HEK293T (cell line): ENCODE data around the gene HDAC11.

ENCODE experiments used
- BHLHE40 ChIP-seq: fragments of 450-650 bp; IDR thresholded peaks from 2 replicates; pipeline ENCODE4 v1.6.1; 2016; ENCODE audit warnings: mild to moderate bottlenecking, moderate library complexity, borderline replicate concordance
- ELF4 ChIP-seq: fragments of 450-650 bp; IDR thresholded peaks from 2 replicates; pipeline ENCODE4 v1.6.1; 2017; ENCODE audit warnings: antibody characterized with exemption
- FOXK2 ChIP-seq: fragments of 450-650 bp; IDR thresholded peaks from 2 replicates; pipeline ENCODE4 v1.6.1; 2016; ENCODE audit warnings: mild to moderate bottlenecking
- HDGF ChIP-seq: fragments of 450-650 bp; IDR thresholded peaks from 2 replicates; pipeline ENCODE4 v1.6.1; 2017; ENCODE audit warnings: antibody characterized with exemption, borderline replicate concordance
- LEF1 ChIP-seq: fragments of 450-650 bp; IDR thresholded peaks from 2 replicates; pipeline ENCODE4 v1.6.1; 2017; ENCODE audit warnings: mild to moderate bottlenecking, borderline replicate concordance
- NFRKB ChIP-seq: fragments of 450-650 bp; IDR thresholded peaks from 2 replicates; pipeline ENCODE4 v1.6.1; 2016; ENCODE audit warnings: mild to moderate bottlenecking, moderate library complexity
- SP1 ChIP-seq: fragments of 450-650 bp; IDR thresholded peaks from 2 replicates; pipeline ENCODE4 v1.6.1; 2017
- SUZ12 ChIP-seq: fragments of 450-650 bp; IDR thresholded peaks from 2 replicates; pipeline ENCODE4 v1.6.1; 2016; ENCODE audit warnings: mild to moderate bottlenecking

DNA sequence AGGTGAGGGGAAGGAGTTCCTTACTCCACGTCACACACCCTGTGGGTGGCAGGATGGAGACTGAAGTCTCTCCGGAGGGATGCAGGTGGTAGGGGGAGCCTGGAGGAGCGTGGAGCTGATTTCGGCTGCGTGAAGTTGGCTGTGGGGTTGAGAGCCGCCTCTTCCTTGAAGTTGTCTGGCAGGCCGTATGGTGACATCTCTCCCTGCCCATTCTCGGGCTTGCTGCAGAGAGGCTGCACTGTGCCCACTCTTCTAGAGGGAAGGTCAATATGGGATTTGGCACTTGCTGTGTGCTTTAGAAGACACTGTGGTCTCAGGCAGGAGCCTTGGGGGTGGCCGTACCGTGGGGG, 55.4 kb downstream of the HDAC11 start:
- TF ChIP-seq NFRKB (no peak), SP1 (no peak), SUZ12 (no peak), FOXK2 (no peak), ELF4 (no peak), HDGF (no peak), BHLHE40 (no peak), LEF1 (no peak)
